Spleen (tissue), 7 donors: Measurements from ENCODE around the gene SELENOF.

Experiments
- CTCF ChIP-seq, 11 experiments: fragments of 200-600 bp in 7 of 11; fragments of 450-650 bp in 4 of 11; sonication (generic) in 4 of 11; IDR thresholded peaks in 8 of 11; conservative IDR thresholded peaks in 3 of 11; 1 replicate in 7 of 11; 2 replicates in 4 of 11; pipeline versions ENCODE4 v1.4.0 to v1.8.0; 2016 to 2021; ENCODE audit warnings: antibody characterized with exemption in 11 of 11, inconsistent platforms in 4 of 11, mild to moderate bottlenecking in 1 of 11
- POLR2A ChIP-seq, 3 donors: fragments of 450-650 bp; IDR thresholded peaks; one replicate each; pipeline ENCODE4 v1.5.1; 2017; ENCODE audit warnings: antibody characterized with exemption in 3 of 3, mild to moderate bottlenecking in 1 of 3
- POLR2AphosphoS5 ChIP-seq, 3 donors: sonication (generic); formaldehyde crosslinking; IDR thresholded peaks; one replicate each; pipeline ENCODE4 v1.5.1; 2017; ENCODE audit warnings: antibody characterized with exemption in 3 of 3
- donor health status: DM: no; HTN: no; CAD: no; lungs with moderate emphysema.
- donor health status: DM: no; HTN: no; CAD: no.
- donor health status: DM: no; HTN: no; CAD: no.

- peak in 2 of 11 experiments; percentile 5 to 14 for TF ChIP-seq CTCF (IDR thresholded peaks at IDR 0.05 in 8 of 11, conservative IDR thresholded peaks at IDR 0.05 in 3 of 11)
- TF ChIP-seq POLR2A (IDR thresholded peaks at IDR 0.05): no peak
- TF ChIP-seq POLR2AphosphoS5 (IDR thresholded peaks at IDR 0.05): peak; percentile 57 to 71 (median 70)
Measured at GRCh38 chr1:86913896-86914600, at the start of gene SELENOF.
